NCI-H446 treated with DMSO at 0.1 percent for 48 hours (cell line): Measurements from ENCODE around the gene PTGS2.
"Not testable (repeated sequence)": the region's sequence is repeated elsewhere in the genome, so short reads cannot be mapped to it uniquely, and the experiment has no call there.

Experiments
- DNase-seq: peaks from one replicate; lab custom pipeline; 2025; lab: John Stamatoyannopoulos, UW

The PTGS2 gene

GRCh38 chr1:186670297-186671135, 9.7 kb downstream of the PTGS2 start:
- DNase-seq: no peak

- not testable (repeated sequence) for DNase-seq
These were observed 10.4 kb downstream of the PTGS2 start for GRCh38 chr1:186669784-186670183.

- not testable (repeated sequence) for DNase-seq
These were observed 16.0 kb downstream of the PTGS2 start for GRCh38 chr1:186664217-186664616.

GRCh38 chr1:186662752-186663151, 17.5 kb downstream of the PTGS2 start:
- DNase-seq: no peak

GRCh38 chr1:186659890-186660341, 20.3 kb downstream of the PTGS2 start:
- no peak for DNase-seq

- DNase-seq: no peak
These were observed 21.2 kb downstream of the PTGS2 start for GRCh38 chr1:186658999-186659398.

GRCh38 chr1:186657481-186657880, 22.7 kb downstream of the PTGS2 start:
- no peak for DNase-seq

GRCh38 chr1:186655876-186656275, 24.3 kb downstream of the PTGS2 start:
- no peak for DNase-seq

GRCh38 chr1:186654741-186655140, 25.5 kb downstream of the PTGS2 start:
- no peak for DNase-seq

- DNase-seq: no peak
These were observed 26.9 kb downstream of the PTGS2 start for GRCh38 chr1:186653312-186653711.

- no peak for DNase-seq
These were observed 31.6 kb downstream of the PTGS2 start for GRCh38 chr1:186648613-186649012.

GRCh38 chr1:186647985-186648384, 32.2 kb downstream of the PTGS2 start:
- not testable (repeated sequence) for DNase-seq

GRCh38 chr1:186643614-186644013, 36.6 kb downstream of the PTGS2 start:
- DNase-seq: no peak

GRCh38 chr1:186637567-186637966, 42.7 kb downstream of the PTGS2 start:
- DNase-seq: not testable (repeated sequence)

- no peak for DNase-seq
These were observed 43.4 kb downstream of the PTGS2 start for GRCh38 chr1:186636786-186637185.

GRCh38 chr1:186634511-186634910, 45.7 kb downstream of the PTGS2 start:
- DNase-seq: no peak

- no peak for DNase-seq
These were observed 47.1 kb downstream of the PTGS2 start for GRCh38 chr1:186633116-186633515.

GRCh38 chr1:186629341-186629740, 50.9 kb downstream of the PTGS2 start:
- no peak for DNase-seq

- DNase-seq: no peak
These were observed 51.3 kb downstream of the PTGS2 start for GRCh38 chr1:186628910-186629309.

- DNase-seq: no peak
These were observed 53.2 kb downstream of the PTGS2 start for GRCh38 chr1:186627019-186627418.

- DNase-seq: no peak
These were observed 53.8 kb downstream of the PTGS2 start for GRCh38 chr1:186626356-186626932.

- no peak for DNase-seq
These were observed 56.7 kb downstream of the PTGS2 start for GRCh38 chr1:186623551-186623950.
